ENCODE measurements around the gene DEFB124. TPM values are rescaled to one million over a fixed set of nuclear protein-coding genes. Genes with fewer than 3 reads are reported as not detected.

DEFB124 gene
- total and polyA plus RNA-seq, 2 of the 8 experiments (the other 6 are each of a cell fraction or from before 2014, with no cell fraction given): not detected

- Histone ChIP-seq H3K27me3 (replicated peaks in 1 of 4; ENCODE audit: control insufficient read depth in 3 of 4, extremely low read depth in 1 of 4, insufficient read depth in 3 of 4, low read length in 3 of 4) (no peaks in the 10 kb centered on the region), H2AK5ac (ENCODE audit: low read depth, low read length) (no peak overlapping the region), H4K91ac (replicated peaks; ENCODE audit: insufficient read length, low read length) (no peak overlapping the region), H2AFZ (ENCODE audit: low read length) (no peak overlapping the region), H3K4me1 (replicated peaks in 1 of 4; ENCODE audit: control insufficient read depth in 3 of 4, insufficient read depth in 4 of 4, low read length in 3 of 4) (no peaks in the 10 kb centered on the region), H3K79me1 (ENCODE audit: low read depth, low read length) (no peaks in the 10 kb centered on the region), H3K4me3 (ENCODE audit: extremely low read depth in 1 of 4, insufficient read depth in 2 of 4, low read depth in 3 of 4, low read length in 4 of 4) (peak overlapping the region in 1 of 4 experiments; percentile 26; a peak in 1 of 8 replicates), H3K4me2 (ENCODE audit: insufficient read depth in 1 of 2, low read depth in 2 of 2, low read length in 2 of 2) (no peak overlapping the region), H2BK15ac (ENCODE audit: low read length) (no peak overlapping the region), H4K8ac (ENCODE audit: extremely low read depth, insufficient read depth, low read length) (no peak overlapping the region), H3K79me2 (ENCODE audit: control insufficient read depth in 1 of 2, insufficient read depth in 2 of 2, low read length in 2 of 2) (no peaks in the 10 kb centered on the region), H2BK20ac (ENCODE audit: low read length) (no peak overlapping the region), H4K20me1 (replicated peaks in 1 of 2; ENCODE audit: control insufficient read depth in 1 of 2, insufficient read depth in 2 of 2, low read length in 2 of 2) (no peaks in the 10 kb centered on the region), H3K18ac (ENCODE audit: extremely low read depth, low read length) (no peak overlapping the region), H3K9me3 (ENCODE audit: insufficient read depth in 2 of 2, low read depth in 1 of 2, low read length in 1 of 2) (peaks cover 72 to 73% of the 10 kb centered on the region in 2 experiments), H2BK12ac (ENCODE audit: low read depth, low read length) (no peak overlapping the region), H3K36me3 (ENCODE audit: control insufficient read depth in 2 of 4, insufficient read depth in 4 of 4, low read length in 3 of 4) (peaks cover 0 to 2% (median 0%) of the 10 kb centered on the region in 4 experiments; a peak in 2 of 8 replicates), H3K23ac (ENCODE audit: insufficient read length) (no peak overlapping the region), H3K9ac (replicated peaks in 1 of 4; ENCODE audit: extremely low read depth in 1 of 4, low read depth in 3 of 4, low read length in 3 of 4) (no peak overlapping the region), H2BK5ac (ENCODE audit: low read depth, low read length) (no peak overlapping the region), H3K27ac (ENCODE audit: low read depth, low read length) (no peak overlapping the region), H2BK120ac (replicated peaks; ENCODE audit: low read depth, low read length) (no peak overlapping the region), H4K5ac (ENCODE audit: insufficient read length, low read depth, low read length) (no peak overlapping the region), H3K4ac (replicated peaks; ENCODE audit: insufficient read length, low read depth, low read length) (no peak overlapping the region), H3K56ac (replicated peaks; ENCODE audit: insufficient read length, low read depth, low read length) (no peak overlapping the region), H3K14ac (ENCODE audit: insufficient read length) (no peak overlapping the region), H3K23me2 (ENCODE audit: low read depth, low read length) (no peaks in the 10 kb centered on the region)
- DNase-seq (ENCODE audit: low read depth in 1 of 2, low spot score in 2 of 2): no peak
- POLR2A ChIA-PET (ENCODE audit: partially characterized antibody): interaction anchor here (0.7 kb wide), 1 partner anchor 67 kb away, joined by 4 read pairs; no protein-coding TSS in a partner anchor
- FAIRE-seq: no peak
- CTCF ChIA-PET (ENCODE audit: partially characterized antibody): interaction anchor here (1.2 kb wide), 1 partner anchor 17 kb away, joined by 3 read pairs; no protein-coding TSS in a partner anchor
- WGBS, 2 experiments (ENCODE audit: extremely low coverage in 1 of 2, insufficient coverage in 1 of 2, insufficient read length in 1 of 2, insufficient replicate concordance in 2 of 2, low coverage in 1 of 2, low lambda C conversion rate in 2 of 2, missing lambda C conversion rate in 1 of 2): 86% methylated on average over 30 of the region's 31 CpGs; no CpG with 5 or more reads in 1 of the 2 experiments
- TF ChIP-seq CHD1 (IDR thresholded peaks at IDR 0.05; ENCODE audit: low read depth, low read length): no peak
- no peak for TF ChIP-seq RXRA (IDR thresholded peaks at IDR 0.05; ENCODE audit: insufficient read depth, low read depth, low read length)
- no peak for TF ChIP-seq ASH2L (IDR thresholded peaks at IDR 0.05; ENCODE audit: low read length)
- no peak for TF ChIP-seq SIX5 (IDR thresholded peaks at IDR 0.05; ENCODE audit: low read depth, low read length)
- TF ChIP-seq TAF7 (optimal IDR thresholded peaks at IDR 0.05; ENCODE audit: borderline replicate concordance, low read depth, low read length): no peak
- no peak for TF ChIP-seq CREB1 (IDR thresholded peaks at IDR 0.05)
- TF ChIP-seq JUND (IDR thresholded peaks at IDR 0.05; ENCODE audit: low read length): no peak
- no peak for TF ChIP-seq POLR2A (IDR thresholded peaks at IDR 0.05; ENCODE audit: control extremely low read depth in 1 of 2, low read depth in 2 of 2, low read length in 2 of 2)
- TF ChIP-seq ZNF274 (IDR thresholded peaks at IDR 0.05; ENCODE audit: borderline replicate concordance, extremely low read depth, low read length): no peak
- TF ChIP-seq, protein P1, sequence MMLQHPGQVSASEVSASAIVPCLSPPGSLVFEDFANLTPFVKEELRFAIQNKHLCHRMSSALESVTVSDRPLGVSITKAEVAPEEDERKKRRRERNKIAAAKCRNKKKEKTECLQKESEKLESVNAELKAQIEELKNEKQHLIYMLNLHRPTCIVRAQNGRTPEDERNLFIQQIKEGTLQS (IDR thresholded peaks at IDR 0.05; ENCODE audit: insufficient read depth, low read depth, low read length): no peak
- no peak for TF ChIP-seq USF2 (IDR thresholded peaks at IDR 0.05; ENCODE audit: low read length)
Observed at GRCh38 chr20:31485450-31486339, 10.8 kb upstream of the DEFB124 start.
